Endothelial cell of umbilical vein (primary cell): Measurements from ENCODE around the gene SLC7A11. TPM values are rescaled to one million over a fixed set of nuclear protein-coding genes. Genes with fewer than 3 reads are reported as not detected.

Experiments used
- BruUV-seq: library from RNA; stranded (reverse); fragments of 400-500 nt; replicated peaks from 2 replicates; lab custom pipeline; 2021; lab: Mats Ljungman, UMichigan
- CTCF ChIA-PET: fragments of 300-600, 350-600 bp; sonication (Branson Sonifier 250); formaldehyde crosslinking; loops from one replicate; lab custom pipeline; 2021; ENCODE audit warnings: antibody characterized with exemption, inconsistent platforms; lab: Charles Lee
- POLR2A ChIA-PET: fragments of 300-600, 350-600 bp; sonication (Branson Sonifier 250); formaldehyde crosslinking; loops from one replicate; lab custom pipeline; 2021; ENCODE audit warnings: antibody characterized with exemption, inconsistent platforms; lab: Charles Lee
- DNase-seq: peaks from one replicate; pipeline ENCODE4 v3.0.0-alpha.2; 2011; ENCODE audit warnings: low read depth, low spot score
- FAIRE-seq: peaks from 2 replicates; lab custom pipeline; 2011; peaks lifted over from hg19 to GRCh38; lab: Jason Lieb, UNC
- H2AFZ ChIP-seq: 2 replicates; pipeline ENCODE4 v1.6.0; 2012; ENCODE audit warnings: low read depth, low read length, control low read depth, inconsistent platforms
- H3K27ac ChIP-seq: 2 replicates; pipeline ENCODE4 v1.5.1; 2011; ENCODE audit warnings: low read depth, mild to moderate bottlenecking, control low read depth, low read length, moderate library complexity; ENCODE audit not compliant: insufficient read depth
- H3K27me3 ChIP-seq, 2 experiments: 2 replicates each; pipeline versions ENCODE4 v1.6.0 to v1.6.1; 2011; ENCODE audit warnings: low read length in 2 of 2, mixed read lengths in 1 of 2; ENCODE audit not compliant: control insufficient read depth in 2 of 2, insufficient read depth in 2 of 2
- H3K36me3 ChIP-seq, 2 experiments: 2 replicates in 1 of 2; 3 replicates in 1 of 2; pipeline ENCODE4 v1.5.1; 2011; ENCODE audit warnings: low read length in 2 of 2, mild to moderate bottlenecking in 1 of 2, moderate library complexity in 1 of 2; ENCODE audit not compliant: control insufficient read depth in 2 of 2, insufficient read depth in 2 of 2; ENCODE audit errors: extremely low read depth in 1 of 2
- H3K4me1 ChIP-seq: 3 replicates; pipeline ENCODE4 v1.5.1; 2011; ENCODE audit warnings: mild to moderate bottlenecking, low read length; ENCODE audit not compliant: control insufficient read depth, insufficient read depth; ENCODE audit errors: extremely low read depth
- H3K4me2 ChIP-seq: 2 replicates; pipeline ENCODE4 v1.6.1; 2011; ENCODE audit warnings: low read length, control low read depth, mixed read lengths; ENCODE audit not compliant: insufficient read depth
- H3K4me3 ChIP-seq, 3 experiments: fragments of 200-600 bp in 1 of 3; sonication (generic), shearing (Covaris generic) in 1 of 3; replicated peaks in 1 of 3; 2 replicates each; pipeline ENCODE4 v1.5.1; 2011 to 2016; ENCODE audit warnings: control low read depth in 3 of 3, low read length in 3 of 3, mild to moderate bottlenecking in 2 of 3, inconsistent platforms in 1 of 3, low read depth in 1 of 3, moderate library complexity in 1 of 3; ENCODE audit not compliant: insufficient read depth in 1 of 3
- H3K79me2 ChIP-seq: 2 replicates; pipeline ENCODE4 v1.6.0; 2012; ENCODE audit warnings: low read length, inconsistent platforms; ENCODE audit not compliant: control insufficient read depth, insufficient read depth
- H3K9ac ChIP-seq: replicated peaks from 2 replicates; pipeline ENCODE3; 2011; ENCODE audit warnings: low read length, control low read depth; ENCODE audit not compliant: insufficient read depth; ENCODE audit errors: extremely low read depth
- H3K9me1 ChIP-seq: replicated peaks from 3 replicates; pipeline ENCODE4 v1.6.0; 2011; ENCODE audit warnings: mild to moderate bottlenecking, low read length; ENCODE audit not compliant: control insufficient read depth, insufficient read depth; ENCODE audit errors: extremely low read depth
- H3K9me3 ChIP-seq: replicated peaks from 2 replicates; pipeline ENCODE4 v1.5.1; 2012; ENCODE audit warnings: low read length, inconsistent platforms; ENCODE audit not compliant: control insufficient read depth, insufficient read depth
- H4K20me1 ChIP-seq: replicated peaks from 2 replicates; pipeline ENCODE3; 2011; ENCODE audit warnings: mild to moderate bottlenecking, low read length; ENCODE audit not compliant: control insufficient read depth, insufficient read depth; ENCODE audit errors: extremely low read depth
- CTCF ChIP-seq, 2 donors: IDR thresholded peaks; 1 replicate in 1 of 2; 2 replicates in 1 of 2; pipeline ENCODE4 v1.5.1; 2011; ENCODE audit warnings: low read length in 2 of 2, mild to moderate bottlenecking in 2 of 2, moderate library complexity in 2 of 2, control low read depth in 1 of 2, inconsistent platforms in 1 of 2, low read depth in 1 of 2; ENCODE audit not compliant: insufficient read depth in 1 of 2; ENCODE audit errors: extremely low read depth in 1 of 2
- EZH2 ChIP-seq: IDR thresholded peaks from 2 replicates; pipeline ENCODE4 v1.6.1; 2012; ENCODE audit warnings: borderline replicate concordance, low read depth, mild to moderate bottlenecking, moderate library complexity, low read length, inconsistent platforms; ENCODE audit not compliant: severe bottlenecking
- FOS ChIP-seq: IDR thresholded peaks from 2 replicates; pipeline ENCODE4 v1.6.1; 2011; ENCODE audit warnings: mild to moderate bottlenecking, low read length, moderate library complexity, borderline replicate concordance; ENCODE audit not compliant: insufficient read depth
- GATA2 ChIP-seq: IDR thresholded peaks from 2 replicates; pipeline ENCODE4 v1.7.0; 2011; ENCODE audit warnings: low read depth, mild to moderate bottlenecking, moderate library complexity, mixed read lengths, low read length; ENCODE audit not compliant: insufficient read length, insufficient read depth
- JUN ChIP-seq: IDR thresholded peaks from 2 replicates; pipeline ENCODE4 v1.6.1; 2011; ENCODE audit warnings: borderline replicate concordance, low read depth; ENCODE audit not compliant: insufficient read length, insufficient read depth
- MAX ChIP-seq: IDR thresholded peaks from 2 replicates; pipeline ENCODE4 v1.6.1; 2011; ENCODE audit not compliant: insufficient read depth, insufficient read length
- MYC ChIP-seq: IDR thresholded peaks from one replicate; pipeline ENCODE4 v1.6.1; 2011; ENCODE audit warnings: mild to moderate bottlenecking, low read depth, low read length
- POLR2A ChIP-seq: IDR thresholded peaks from 2 replicates; pipeline ENCODE4 v1.6.1; 2012; ENCODE audit warnings: low read depth, mild to moderate bottlenecking, control low read depth, low read length
- POLR2AphosphoS5 ChIP-seq: IDR thresholded peaks from 2 replicates; pipeline ENCODE4 v1.6.1; 2012; ENCODE audit warnings: low read depth, mild to moderate bottlenecking, control low read depth, low read length, moderate library complexity; ENCODE audit not compliant: insufficient read depth
- dilution Hi-C: fragments of 300-500 bp; cut with MboI; formaldehyde crosslinking; loops from one replicate; pipeline ENCODE4 v1.15.0; 2019; ENCODE audit warnings: low sequenced_read_pairs; ENCODE audit not compliant: extremely low pct_ligation_motif_present
- intact Hi-C: fragments of 100-400 bp; cut with micrococcal nuclease; formaldehyde crosslinking; loops from one replicate; pipeline ENCODE4 v1.10.0; 2022
- polyA plus RNA-seq, 4 experiments: library from polyadenylated mRNA; depleted of rRNA in 3 of 4; stranded (reverse) in 3 of 4; unstranded in 1 of 4; fragments of >200 nt; gene quantifications; 2 replicates each; pipeline versions ENCODE4 v1.2.1 to v1.2.3, GENCODE V29; 2011 to 2012; ENCODE audit warnings: missing spikeins in 1 of 4
- total RNA-seq: library from RNA; stranded (reverse); gene quantifications from 2 replicates; pipeline ENCODE4 v1.2.3, GENCODE V29; 2021

The SLC7A11 gene
- total and polyA plus RNA-seq, 2 donors (not counting 3 experiments of a cell fraction or from before 2014, with no cell fraction given) = 28.4 to 82.7 TPM

- Histone ChIP-seq H3K4me3 (no peak overlapping the region), H3K4me2 (no peak overlapping the region), H3K36me3 (peaks cover 0 to 36% of the 10 kb centered on the region in 2 experiments), H2AFZ (no peak overlapping the region), H3K9me3 (no peaks in the 10 kb centered on the region), H3K9me1 (no peaks in the 10 kb centered on the region), H3K9ac (no peak overlapping the region), H3K79me2 (peaks cover 86% of the 10 kb centered on the region), H3K27ac (peak overlapping the region; percentile 89), H3K4me1 (peaks cover 52% of the 10 kb centered on the region), H3K27me3 (no peaks in the 10 kb centered on the region), H4K20me1 (no peaks in the 10 kb centered on the region)
- intact Hi-C loops = loop anchor here (2.0 kb wide), 3 partner anchors 123 to 781 kb away; partner anchors contain the start of gene NOCT
- ChIA-PET POLR2A (interaction anchor here (0.9 kb wide), 1 partner anchor 9 kb away, joined by 4 read pairs; the partner anchor contains the start of gene SLC7A11), CTCF (no interaction called here)
- TF ChIP-seq JUN = no peak
- TF ChIP-seq GATA2 = no peak
- no peak for TF ChIP-seq POLR2AphosphoS5
- TF ChIP-seq CTCF (IDR thresholded peaks at IDR 0.05; ENCODE audit: extremely low read depth in 1 of 2, insufficient read depth in 1 of 2, low read depth in 1 of 2, low read length in 2 of 2) = no peak
- TF ChIP-seq MYC = no peak
- no peak for TF ChIP-seq FOS
- TF ChIP-seq POLR2A = no peak
- no peak for TF ChIP-seq MAX
- no peak for TF ChIP-seq EZH2
- no TSS peak for BruUV-seq
- DNase-seq (no peak), FAIRE-seq (no peak)
- dilution Hi-C loops = no loop called here
These were observed 8.7 kb downstream of the SLC7A11 start for GRCh38 chr4:138233313-138234034.
